ENCODE data around the gene SCAMP3. TPM values are rescaled to one million over a fixed set of nuclear protein-coding genes. Genes with fewer than 3 reads are reported as not detected.
A peak's percentile ranks its signal among the peaks of the same experiment; 100 is the strongest.

SCAMP3 gene
- polyA plus RNA-seq, 1 donor from 2014 or later = 34.6 TPM

DNA sequence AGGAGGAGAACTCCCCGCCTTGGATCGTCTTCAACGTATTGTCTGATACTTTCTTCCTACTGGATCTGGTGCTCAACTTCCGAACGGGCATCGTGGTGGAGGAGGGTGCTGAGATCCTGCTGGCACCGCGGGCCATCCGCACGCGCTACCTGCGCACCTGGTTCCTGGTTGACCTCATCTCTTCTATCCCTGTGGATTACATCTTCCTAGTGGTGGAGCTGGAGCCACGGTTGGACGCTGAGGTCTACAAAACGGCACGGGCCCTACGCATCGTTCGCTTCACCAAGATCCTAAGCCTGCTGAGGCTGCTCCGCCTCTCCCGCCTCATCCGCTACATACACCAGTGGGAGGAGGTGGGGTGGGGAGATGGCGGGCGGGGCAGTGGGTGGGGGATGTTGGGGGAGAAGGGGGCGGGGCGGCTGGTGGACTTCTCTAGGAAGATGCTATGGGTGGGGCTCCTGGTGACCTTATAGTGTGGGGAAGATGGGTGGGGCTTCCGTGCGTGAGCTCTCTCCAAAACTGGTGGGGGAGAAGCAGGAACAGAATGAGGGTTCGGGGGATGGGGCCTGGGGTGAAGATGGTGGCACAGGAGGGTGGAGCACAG lies 20.4 kb upstream of the SCAMP3 start:
- H3K9ac ChIP-seq (ENCODE audit: low read length) = no peak overlapping the region
- no peak overlapping the region for H3K4me3 ChIP-seq (ENCODE audit: low read length)
- no peaks in the 10 kb centered on the region for H3K27me3 ChIP-seq (ENCODE audit: insufficient read depth, low read depth, low read length)
- no peaks in the 10 kb centered on the region for H3K79me2 ChIP-seq (replicated peaks; ENCODE audit: insufficient read depth, low read length)
- H3K36me3 ChIP-seq (ENCODE audit: insufficient read depth, low read length) = no peaks in the 10 kb centered on the region
- no peak overlapping the region for H3K27ac ChIP-seq (ENCODE audit: low read length)
- no peaks in the 10 kb centered on the region for H4K20me1 ChIP-seq (ENCODE audit: insufficient read depth)
- no peaks in the 10 kb centered on the region for H3K9me3 ChIP-seq (ENCODE audit: low read length)
- H3F3A ChIP-seq (ENCODE audit: insufficient read depth, low read length, poor library complexity, severe bottlenecking) = peaks cover 10% of the 10 kb centered on the region
- no peak overlapping the region for H2AFZ ChIP-seq (ENCODE audit: low read depth, low read length)
- H3K9me2 ChIP-seq (ENCODE audit: insufficient read depth, low read length) = no peaks in the 10 kb centered on the region
- H3K4me2 ChIP-seq (ENCODE audit: low read length) = no peak overlapping the region
- TF ChIP-seq TAF1 (IDR thresholded peaks at IDR 0.05; ENCODE audit: low read depth) = no peak
- TF ChIP-seq MXI1 (conservative IDR thresholded peaks at IDR 0.05; ENCODE audit: poor library complexity, severe bottlenecking) = no peak
- TF ChIP-seq, protein P1, sequence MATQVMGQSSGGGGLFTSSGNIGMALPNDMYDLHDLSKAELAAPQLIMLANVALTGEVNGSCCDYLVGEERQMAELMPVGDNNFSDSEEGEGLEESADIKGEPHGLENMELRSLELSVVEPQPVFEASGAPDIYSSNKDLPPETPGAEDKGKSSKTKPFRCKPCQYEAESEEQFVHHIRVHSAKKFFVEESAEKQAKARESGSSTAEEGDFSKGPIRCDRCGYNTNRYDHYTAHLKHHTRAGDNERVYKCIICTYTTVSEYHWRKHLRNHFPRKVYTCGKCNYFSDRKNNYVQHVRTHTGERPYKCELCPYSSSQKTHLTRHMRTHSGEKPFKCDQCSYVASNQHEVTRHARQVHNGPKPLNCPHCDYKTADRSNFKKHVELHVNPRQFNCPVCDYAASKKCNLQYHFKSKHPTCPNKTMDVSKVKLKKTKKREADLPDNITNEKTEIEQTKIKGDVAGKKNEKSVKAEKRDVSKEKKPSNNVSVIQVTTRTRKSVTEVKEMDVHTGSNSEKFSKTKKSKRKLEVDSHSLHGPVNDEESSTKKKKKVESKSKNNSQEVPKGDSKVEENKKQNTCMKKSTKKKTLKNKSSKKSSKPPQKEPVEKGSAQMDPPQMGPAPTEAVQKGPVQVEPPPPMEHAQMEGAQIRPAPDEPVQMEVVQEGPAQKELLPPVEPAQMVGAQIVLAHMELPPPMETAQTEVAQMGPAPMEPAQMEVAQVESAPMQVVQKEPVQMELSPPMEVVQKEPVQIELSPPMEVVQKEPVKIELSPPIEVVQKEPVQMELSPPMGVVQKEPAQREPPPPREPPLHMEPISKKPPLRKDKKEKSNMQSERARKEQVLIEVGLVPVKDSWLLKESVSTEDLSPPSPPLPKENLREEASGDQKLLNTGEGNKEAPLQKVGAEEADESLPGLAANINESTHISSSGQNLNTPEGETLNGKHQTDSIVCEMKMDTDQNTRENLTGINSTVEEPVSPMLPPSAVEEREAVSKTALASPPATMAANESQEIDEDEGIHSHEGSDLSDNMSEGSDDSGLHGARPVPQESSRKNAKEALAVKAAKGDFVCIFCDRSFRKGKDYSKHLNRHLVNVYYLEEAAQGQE (IDR thresholded peaks at IDR 0.05; ENCODE audit: borderline replicate concordance) = no peak
- no peak for TF ChIP-seq EZH2 (IDR thresholded peaks at IDR 0.05; ENCODE audit: borderline replicate concordance, insufficient read depth, low read length, poor library complexity, severe bottlenecking)
- no peak for TF ChIP-seq SMC3 (conservative IDR thresholded peaks at IDR 0.05; ENCODE audit: poor library complexity)
- no peak for TF ChIP-seq RAD21 (conservative IDR thresholded peaks at IDR 0.05)
- TF ChIP-seq EP300 (conservative IDR thresholded peaks at IDR 0.05; ENCODE audit: poor library complexity, severe bottlenecking) = no peak
- TF ChIP-seq POLR2AphosphoS5 (IDR thresholded peaks at IDR 0.05) = no peak
- TF ChIP-seq, protein P2, sequence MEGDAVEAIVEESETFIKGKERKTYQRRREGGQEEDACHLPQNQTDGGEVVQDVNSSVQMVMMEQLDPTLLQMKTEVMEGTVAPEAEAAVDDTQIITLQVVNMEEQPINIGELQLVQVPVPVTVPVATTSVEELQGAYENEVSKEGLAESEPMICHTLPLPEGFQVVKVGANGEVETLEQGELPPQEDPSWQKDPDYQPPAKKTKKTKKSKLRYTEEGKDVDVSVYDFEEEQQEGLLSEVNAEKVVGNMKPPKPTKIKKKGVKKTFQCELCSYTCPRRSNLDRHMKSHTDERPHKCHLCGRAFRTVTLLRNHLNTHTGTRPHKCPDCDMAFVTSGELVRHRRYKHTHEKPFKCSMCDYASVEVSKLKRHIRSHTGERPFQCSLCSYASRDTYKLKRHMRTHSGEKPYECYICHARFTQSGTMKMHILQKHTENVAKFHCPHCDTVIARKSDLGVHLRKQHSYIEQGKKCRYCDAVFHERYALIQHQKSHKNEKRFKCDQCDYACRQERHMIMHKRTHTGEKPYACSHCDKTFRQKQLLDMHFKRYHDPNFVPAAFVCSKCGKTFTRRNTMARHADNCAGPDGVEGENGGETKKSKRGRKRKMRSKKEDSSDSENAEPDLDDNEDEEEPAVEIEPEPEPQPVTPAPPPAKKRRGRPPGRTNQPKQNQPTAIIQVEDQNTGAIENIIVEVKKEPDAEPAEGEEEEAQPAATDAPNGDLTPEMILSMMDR (IDR thresholded peaks at IDR 0.05; ENCODE audit: poor library complexity, severe bottlenecking) = no peak

DNA sequence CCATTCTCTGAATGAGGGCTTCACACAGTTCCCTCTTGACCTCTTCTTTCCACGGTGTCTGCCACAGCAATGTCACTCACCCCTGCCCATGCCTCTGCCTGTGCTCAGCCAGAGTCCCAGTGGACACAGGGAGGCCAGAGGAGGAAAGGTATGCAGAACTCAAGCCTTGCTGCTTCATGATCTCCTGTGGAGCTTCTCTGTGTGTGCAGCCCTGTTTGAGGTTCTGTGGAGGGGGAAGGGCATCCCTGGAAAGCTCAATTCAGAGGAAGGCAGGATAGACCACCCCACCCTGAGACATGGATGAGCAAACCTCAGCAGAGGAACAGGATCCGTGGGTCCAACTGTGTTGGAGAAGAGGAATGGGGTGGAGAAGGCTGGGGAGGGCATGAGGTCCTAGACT lies 17.1 kb upstream of the SCAMP3 start:
- no peaks in the 10 kb centered on the region for H3K36me3 ChIP-seq (ENCODE audit: insufficient read depth, low read length)
- peak overlapping the region; percentile 86 for H2AFZ ChIP-seq (ENCODE audit: low read depth, low read length)
- no peaks in the 10 kb centered on the region for H3K79me2 ChIP-seq (replicated peaks; ENCODE audit: insufficient read depth, low read length)
- H3K4me2 ChIP-seq (ENCODE audit: low read length) = peak overlapping the region; percentile 98
- no peaks in the 10 kb centered on the region for H3K27me3 ChIP-seq (ENCODE audit: insufficient read depth, low read depth, low read length)
- no peaks in the 10 kb centered on the region for H3K9me3 ChIP-seq (ENCODE audit: low read length)
- H3K27ac ChIP-seq (ENCODE audit: low read length) = peak overlapping the region; percentile 100
- H3F3A ChIP-seq (ENCODE audit: insufficient read depth, low read length, poor library complexity, severe bottlenecking) = peaks cover 10% of the 10 kb centered on the region
- no peaks in the 10 kb centered on the region for H4K20me1 ChIP-seq (ENCODE audit: insufficient read depth)
- H3K9me2 ChIP-seq (ENCODE audit: insufficient read depth, low read length) = no peaks in the 10 kb centered on the region
- TF ChIP-seq SMC3 (conservative IDR thresholded peaks at IDR 0.05; ENCODE audit: poor library complexity) (no peak), EP300 (conservative IDR thresholded peaks at IDR 0.05; ENCODE audit: poor library complexity, severe bottlenecking) (no peak), POLR2AphosphoS5 (IDR thresholded peaks at IDR 0.05) (peak; percentile 13), MXI1 (conservative IDR thresholded peaks at IDR 0.05; ENCODE audit: poor library complexity, severe bottlenecking) (no peak), EZH2 (IDR thresholded peaks at IDR 0.05; ENCODE audit: borderline replicate concordance, insufficient read depth, low read length, poor library complexity, severe bottlenecking) (no peak)
- peak overlapping the region; percentile 97 for H3K9ac ChIP-seq (ENCODE audit: low read length)
- H3K4me3 ChIP-seq (ENCODE audit: low read length) = peak overlapping the region; percentile 96
